Adrenal gland (tissue), 12 donors: ENCODE data around the gene HECTD1. TPM values are rescaled to one million over a fixed set of nuclear protein-coding genes. Genes with fewer than 3 reads are reported as not detected.

Experiments used
- DNase-seq, 7 donors: peaks; one replicate each; pipeline ENCODE4 v3.0.0-alpha.2; 2019 to 2020
- H3K27ac ChIP-seq, 5 donors: fragments of 200-600 bp; sonication (generic) in 4 of 5; 1 replicate in 3 of 5; 2 replicates in 2 of 5; pipeline versions ENCODE4 v1.5.1 to v1.8.0; 2016 to 2020; ENCODE audit warnings: mild to moderate bottlenecking in 1 of 5
- H3K27me3 ChIP-seq: fragments of 200-600 bp; 2 replicates; pipeline ENCODE4 v1.8.0; 2021
- H3K36me3 ChIP-seq, 2 donors: fragments of 200-600 bp; replicated peaks in 1 of 2; 1 replicate in 1 of 2; 2 replicates in 1 of 2; pipeline versions ENCODE4 v1.5.1 to v1.8.0; 2018 to 2022
- H3K4me1 ChIP-seq, 2 donors: fragments of 200-600 bp; replicated peaks in 1 of 2; 1 replicate in 1 of 2; 2 replicates in 1 of 2; pipeline versions ENCODE4 v1.5.1 to v1.8.0; 2018 to 2021
- H3K4me3 ChIP-seq, 4 donors: fragments of 200-600 bp; sonication (generic) in 3 of 4; one replicate each; pipeline ENCODE4 v1.5.1; 2016 to 2018
- H3K9me3 ChIP-seq, 3 donors: fragments of 200-600 bp; sonication (generic) in 1 of 3; replicated peaks in 1 of 3; 1 replicate in 2 of 3; 2 replicates in 1 of 3; pipeline versions ENCODE4 v1.5.1 to v1.8.0; 2016 to 2021
- POLR2A ChIP-seq, 2 donors: fragments of 450-650 bp; IDR thresholded peaks; one replicate each; pipeline ENCODE4 v1.6.1; 2017; ENCODE audit warnings: antibody characterized with exemption in 2 of 2, mild to moderate bottlenecking in 2 of 2, moderate library complexity in 1 of 2
- WGBS, 4 donors: extraction: QIAGEN DNeasy Blood & Tissue Kit in 2 of 4; methylation state at CpG; one replicate each; pipeline versions ENCODE4 v1.1.5 to v1.1.7; 2013 to 2017; 5-methylcytosine and 5-hydroxymethylcytosine counted together
- intact Hi-C, 2 donors: fragments of 100-400 bp; cut with DNase I; formaldehyde crosslinking; loops; one replicate each; pipeline versions ENCODE4 v1.14.1 to v1.15.0; 2022 to 2023
- polyA plus RNA-seq, 3 donors: library from polyadenylated mRNA; stranded (reverse); fragments of 200-250 nt in 2 of 3; fragments of 350-450 nt in 1 of 3; fragmentation: Illumina TruSeq in 1 of 3; extraction: RNeasy Lipid Tissue Mini Kit (QIAGEN cat#74804) in 1 of 3; gene quantifications; one replicate each; pipeline ENCODE4 v1.2.3, GENCODE V29; 2013 to 2014
- total RNA-seq, 9 donors: library from RNA; depleted of rRNA in 4 of 9; stranded (reverse); fragments of >200 nt in 4 of 9; fragments of 120-200 nt in 1 of 9; fragmentation: NEBNext Ultra II Directional in 1 of 9; extraction: Animal tissue kit (Norgen Biotek cat#: 25700) in 1 of 9; gene quantifications; one replicate each; pipeline versions ENCODE4 v1.1.0 to v1.2.4, GENCODE V29; 2013 to 2023
- TF ChIP-seq, protein P1 (sequence below), 6 experiments: fragments of 450-650 bp in 4 of 6; fragments of 200-600 bp in 2 of 6; sonication (generic) in 1 of 6; IDR thresholded peaks; 1 replicate in 5 of 6; 2 replicates in 1 of 6; pipeline versions ENCODE4 v1.5.1 to v1.8.0; 2016 to 2021; ENCODE audit warnings: antibody characterized with exemption in 6 of 6, mild to moderate bottlenecking in 2 of 6, moderate library complexity in 1 of 6
- donor health status: healthy with polysubstance abuse.
- donor health status: Bipolar disorder and iron deficiency.
- donor health status: DM: yes; HTN: yes; CAD: no.
- donor health status: DM: no; HTN: no; CAD: no.
- donor health status: DM: no; HTN: no; CAD: no.
- donor health status: DM: yes; HTN: yes; CAD: no.

Gene HECTD1
- total and polyA plus RNA-seq, 12 donors = 77.1 to 309 (median 185) TPM

DNA sequence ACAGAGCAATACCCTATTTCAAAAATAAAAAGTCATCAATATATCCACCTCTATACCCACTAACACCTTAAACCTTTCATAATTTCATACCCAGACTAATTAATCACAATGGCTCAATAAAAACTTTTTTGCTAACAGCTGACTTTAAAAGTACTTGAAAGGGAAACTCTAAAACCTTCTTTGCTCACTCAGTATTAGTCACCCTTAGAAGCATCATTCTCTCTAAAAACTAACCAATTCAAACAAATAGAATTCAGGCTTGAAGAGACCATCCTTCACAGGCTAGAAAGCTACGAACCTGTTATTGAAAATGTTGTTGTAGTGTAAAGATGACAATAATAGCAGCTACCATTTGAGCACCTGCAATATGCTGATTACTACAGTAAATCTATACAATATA is 37.2 kb downstream of the HECTD1 start:
- Histone ChIP-seq H3K27ac (peak overlapping the region in 1 of 5 donors; percentile 20), H3K27me3 (no peaks in the 10 kb centered on the region), H3K9me3 (no peaks in the 10 kb centered on the region), H3K4me1 (peaks cover 2 to 30% of the 10 kb centered on the region in 2 donors), H3K4me3 (no peak overlapping the region), H3K36me3 (peaks cover 0 to 96% of the 10 kb centered on the region in 2 donors)
- WGBS, 4 donors = 61 to 88% (median 77%) methylated on average over 1 of the region's 1 CpG
- intact Hi-C loops = no loop called here
- no peak for DNase-seq
- TF ChIP-seq POLR2A (IDR thresholded peaks at IDR 0.05) = no peak
- TF ChIP-seq, protein P1, sequence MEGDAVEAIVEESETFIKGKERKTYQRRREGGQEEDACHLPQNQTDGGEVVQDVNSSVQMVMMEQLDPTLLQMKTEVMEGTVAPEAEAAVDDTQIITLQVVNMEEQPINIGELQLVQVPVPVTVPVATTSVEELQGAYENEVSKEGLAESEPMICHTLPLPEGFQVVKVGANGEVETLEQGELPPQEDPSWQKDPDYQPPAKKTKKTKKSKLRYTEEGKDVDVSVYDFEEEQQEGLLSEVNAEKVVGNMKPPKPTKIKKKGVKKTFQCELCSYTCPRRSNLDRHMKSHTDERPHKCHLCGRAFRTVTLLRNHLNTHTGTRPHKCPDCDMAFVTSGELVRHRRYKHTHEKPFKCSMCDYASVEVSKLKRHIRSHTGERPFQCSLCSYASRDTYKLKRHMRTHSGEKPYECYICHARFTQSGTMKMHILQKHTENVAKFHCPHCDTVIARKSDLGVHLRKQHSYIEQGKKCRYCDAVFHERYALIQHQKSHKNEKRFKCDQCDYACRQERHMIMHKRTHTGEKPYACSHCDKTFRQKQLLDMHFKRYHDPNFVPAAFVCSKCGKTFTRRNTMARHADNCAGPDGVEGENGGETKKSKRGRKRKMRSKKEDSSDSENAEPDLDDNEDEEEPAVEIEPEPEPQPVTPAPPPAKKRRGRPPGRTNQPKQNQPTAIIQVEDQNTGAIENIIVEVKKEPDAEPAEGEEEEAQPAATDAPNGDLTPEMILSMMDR (IDR thresholded peaks at IDR 0.05) = no peak

GRCh38 chr14:31169877-31170276 is 37.7 kb downstream of the HECTD1 start:
- H3K9me3 ChIP-seq = no peaks in the 10 kb centered on the region
- H3K4me1 ChIP-seq = peaks cover 7 to 35% of the 10 kb centered on the region in 2 donors
- 95 to 97% (median 96%) methylated on average over 5 of the region's 5 CpGs for WGBS, 4 donors
- intact Hi-C loops = loop anchor here in 1 of 2 donors (5.0 kb wide), 1 partner anchor 37 kb away; the partner anchor contains the start of gene HECTD1
- no peak overlapping the region for H3K4me3 ChIP-seq
- no peak for DNase-seq
- peak overlapping the region in 1 of 5 donors; percentile 20 for H3K27ac ChIP-seq
- H3K27me3 ChIP-seq = no peaks in the 10 kb centered on the region
- peaks cover 0 to 96% of the 10 kb centered on the region in 2 donors for H3K36me3 ChIP-seq
- TF ChIP-seq POLR2A (IDR thresholded peaks at IDR 0.05) = no peak
- TF ChIP-seq, protein P1 (IDR thresholded peaks at IDR 0.05) = no peak

GRCh38 chr14:31167032-31167431 is 40.6 kb downstream of the HECTD1 start:
- Histone ChIP-seq H3K4me1 (peaks cover 10 to 38% of the 10 kb centered on the region in 2 donors), H3K27ac (peak overlapping the region in 2 of 5 donors; percentile 49 to 81), H3K9me3 (no peaks in the 10 kb centered on the region), H3K27me3 (no peaks in the 10 kb centered on the region), H3K4me3 (no peak overlapping the region), H3K36me3 (peaks cover 0 to 93% of the 10 kb centered on the region in 2 donors)
- no peak for DNase-seq
- intact Hi-C loops = loop anchor here in 1 of 2 donors (5.0 kb wide), 1 partner anchor 40 kb away; the partner anchor contains the start of gene HECTD1
- TF ChIP-seq, protein P1 (IDR thresholded peaks at IDR 0.05) = no peak
- no peak for TF ChIP-seq POLR2A (IDR thresholded peaks at IDR 0.05)
- WGBS, 4 donors = 77 to 96% (median 90%) methylated on average over 4 to 5 of the region's 5 CpGs

DNA sequence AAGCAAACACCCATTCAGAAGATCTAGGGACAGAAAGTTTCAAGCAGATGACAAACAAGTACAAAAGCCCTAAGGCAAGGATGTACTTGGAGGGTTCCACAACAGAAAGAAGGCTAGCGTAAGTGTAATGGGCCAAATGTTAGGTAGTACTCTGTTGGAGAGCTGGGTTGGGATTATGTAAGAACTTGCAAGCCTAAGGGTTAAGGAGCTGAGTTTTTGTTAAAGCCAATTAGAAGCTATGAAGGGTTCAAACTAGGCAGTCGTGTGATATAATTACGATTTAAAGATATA is 41.4 kb downstream of the HECTD1 start:
- H3K4me1 ChIP-seq = peaks cover 10 to 30% of the 10 kb centered on the region in 2 donors
- H3K4me3 ChIP-seq = no peak overlapping the region
- 86 to 96% (median 91%) methylated on average over 3 of the region's 3 CpGs for WGBS, 4 donors
- no peaks in the 10 kb centered on the region for H3K9me3 ChIP-seq
- intact Hi-C loops = loop anchor here in 1 of 2 donors (5.0 kb wide), 1 partner anchor 41 kb away; the partner anchor contains the start of gene HECTD1
- peak overlapping the region; percentile 53 to 81 (median 73) for H3K27ac ChIP-seq
- DNase-seq = no peak
- H3K27me3 ChIP-seq = no peaks in the 10 kb centered on the region
- H3K36me3 ChIP-seq = peaks cover 0 to 90% of the 10 kb centered on the region in 2 donors
- TF ChIP-seq, protein P1 (IDR thresholded peaks at IDR 0.05) = no peak
- no peak for TF ChIP-seq POLR2A (IDR thresholded peaks at IDR 0.05)
